ENCODE measurements around the gene TEF.

TEF gene

DNA sequence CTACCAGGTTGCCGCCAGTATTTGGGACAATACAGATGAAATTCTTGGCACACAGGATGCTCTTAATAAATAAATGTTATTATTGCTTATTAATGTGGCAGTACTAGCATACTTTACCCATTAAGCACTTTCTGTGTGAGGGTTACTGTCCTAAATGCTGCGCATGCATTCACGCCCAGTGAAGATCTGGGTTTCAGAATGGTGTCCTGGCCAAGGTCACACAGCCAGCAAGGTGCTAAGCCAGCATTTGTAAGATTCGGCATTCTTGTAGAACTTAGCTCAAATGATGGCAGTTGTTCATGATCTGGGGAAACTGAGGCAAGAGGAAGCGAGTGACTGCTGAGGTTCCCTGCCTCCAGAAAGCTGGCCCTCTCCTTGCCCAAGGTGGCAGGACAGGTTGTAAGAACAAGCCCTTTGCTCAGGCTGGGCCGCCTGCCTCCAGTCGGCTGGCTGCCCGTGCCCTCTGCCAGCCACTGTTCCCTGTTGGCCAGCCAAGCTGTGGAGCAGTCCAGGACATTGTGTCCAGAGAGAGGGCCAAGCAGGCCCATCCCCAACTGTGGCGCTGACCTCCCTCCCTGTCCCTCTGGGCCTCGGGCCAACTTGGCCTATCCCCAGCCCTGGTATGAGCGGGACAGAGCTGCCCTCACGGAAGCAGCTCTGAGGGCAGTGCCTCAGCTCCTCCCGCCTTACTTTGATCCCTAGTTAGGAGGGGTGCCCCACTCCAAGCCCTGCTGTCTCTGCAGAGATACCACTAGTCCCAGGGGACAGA, 36.1 kb downstream of the TEF start:
- no peaks in the 10 kb centered on the region for H3K27me3 ChIP-seq (ENCODE audit: low read depth, low read length)
- H3K9ac ChIP-seq (ENCODE audit: low read length) = no peak overlapping the region
- no peak overlapping the region for H3K4me2 ChIP-seq (ENCODE audit: low read length)
- H3K9me3 ChIP-seq (ENCODE audit: insufficient read depth, low read length) = no peaks in the 10 kb centered on the region
- H2AFZ ChIP-seq (ENCODE audit: low read depth, low read length) = no peak overlapping the region
- no peak overlapping the region for H3K27ac ChIP-seq (ENCODE audit: low read length)
- H3K4me3 ChIP-seq (ENCODE audit: low read length) = no peak overlapping the region
- H3K36me3 ChIP-seq (replicated peaks; ENCODE audit: low read depth, low read length) = peaks cover 5% of the 10 kb centered on the region
- TF ChIP-seq EZH2phosphoT487 (IDR thresholded peaks at IDR 0.05; ENCODE audit: low read depth) = no peak
- TF ChIP-seq, protein P1, sequence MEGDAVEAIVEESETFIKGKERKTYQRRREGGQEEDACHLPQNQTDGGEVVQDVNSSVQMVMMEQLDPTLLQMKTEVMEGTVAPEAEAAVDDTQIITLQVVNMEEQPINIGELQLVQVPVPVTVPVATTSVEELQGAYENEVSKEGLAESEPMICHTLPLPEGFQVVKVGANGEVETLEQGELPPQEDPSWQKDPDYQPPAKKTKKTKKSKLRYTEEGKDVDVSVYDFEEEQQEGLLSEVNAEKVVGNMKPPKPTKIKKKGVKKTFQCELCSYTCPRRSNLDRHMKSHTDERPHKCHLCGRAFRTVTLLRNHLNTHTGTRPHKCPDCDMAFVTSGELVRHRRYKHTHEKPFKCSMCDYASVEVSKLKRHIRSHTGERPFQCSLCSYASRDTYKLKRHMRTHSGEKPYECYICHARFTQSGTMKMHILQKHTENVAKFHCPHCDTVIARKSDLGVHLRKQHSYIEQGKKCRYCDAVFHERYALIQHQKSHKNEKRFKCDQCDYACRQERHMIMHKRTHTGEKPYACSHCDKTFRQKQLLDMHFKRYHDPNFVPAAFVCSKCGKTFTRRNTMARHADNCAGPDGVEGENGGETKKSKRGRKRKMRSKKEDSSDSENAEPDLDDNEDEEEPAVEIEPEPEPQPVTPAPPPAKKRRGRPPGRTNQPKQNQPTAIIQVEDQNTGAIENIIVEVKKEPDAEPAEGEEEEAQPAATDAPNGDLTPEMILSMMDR (IDR thresholded peaks at IDR 0.05; ENCODE audit: low read depth, low read length) = no peak
- peaks cover 30% of the 10 kb centered on the region for H3K79me2 ChIP-seq (ENCODE audit: low read length)
- H4K20me1 ChIP-seq (ENCODE audit: insufficient read depth, low read length) = no peaks in the 10 kb centered on the region
- H3K4me1 ChIP-seq (ENCODE audit: low read length) = peaks cover 11% of the 10 kb centered on the region; the same call in 1 of the 2 replicates

- Histone ChIP-seq H2AFZ (ENCODE audit: low read depth, low read length) (no peak overlapping the region), H3K4me2 (ENCODE audit: low read length) (no peak overlapping the region), H3K36me3 (replicated peaks; ENCODE audit: low read depth, low read length) (peaks cover 6% of the 10 kb centered on the region), H4K20me1 (ENCODE audit: insufficient read depth, low read length) (no peaks in the 10 kb centered on the region), H3K4me3 (ENCODE audit: low read length) (no peak overlapping the region), H3K9ac (ENCODE audit: low read length) (no peak overlapping the region), H3K27ac (ENCODE audit: low read length) (no peak overlapping the region), H3K79me2 (ENCODE audit: low read length) (peaks cover 21% of the 10 kb centered on the region), H3K27me3 (ENCODE audit: low read depth, low read length) (no peaks in the 10 kb centered on the region), H3K9me3 (ENCODE audit: insufficient read depth, low read length) (no peaks in the 10 kb centered on the region), H3K4me1 (ENCODE audit: low read length) (peaks cover 11% of the 10 kb centered on the region; the same call in 1 of the 2 replicates)
- TF ChIP-seq, protein P1 (IDR thresholded peaks at IDR 0.05; ENCODE audit: low read depth, low read length) = no peak
- no peak for TF ChIP-seq EZH2phosphoT487 (IDR thresholded peaks at IDR 0.05; ENCODE audit: low read depth)
Measured at GRCh38 chr22:41418717-41419116, 37.0 kb downstream of the TEF start.

DNA sequence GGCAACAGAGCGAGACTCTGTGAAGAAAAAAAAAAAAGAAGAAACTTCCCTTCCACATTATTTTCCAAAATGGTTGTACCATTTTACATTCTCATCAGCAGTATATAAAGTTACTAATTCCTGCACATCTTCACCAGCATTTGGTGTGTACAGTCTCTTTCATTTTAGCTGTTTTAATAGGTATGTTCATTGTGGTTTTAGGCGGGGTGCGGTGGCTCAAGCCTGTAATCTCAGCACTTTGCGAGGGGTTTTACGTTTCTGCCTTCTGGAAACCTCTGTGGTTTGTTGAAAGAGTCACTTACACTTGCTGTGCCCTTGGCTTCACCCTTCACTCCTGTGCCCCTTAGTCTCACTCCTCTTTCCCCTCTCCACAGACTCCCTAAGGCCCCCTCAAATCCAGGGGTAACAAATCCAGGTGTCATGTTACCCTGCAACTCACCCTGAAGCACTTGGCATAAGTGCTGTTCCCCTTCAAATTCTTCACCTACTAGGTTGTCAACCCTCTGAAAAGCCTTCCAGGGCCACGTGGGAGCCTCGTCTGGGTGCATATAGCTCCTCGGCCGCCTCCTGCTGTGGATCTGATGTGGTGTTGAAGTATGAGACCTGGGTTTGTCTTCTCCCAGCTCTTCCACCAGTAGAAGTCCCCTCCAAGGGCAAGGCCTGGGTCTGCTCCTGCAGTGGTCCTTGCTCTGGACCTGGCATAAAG, 44.1 kb downstream of the TEF start:
- no peak overlapping the region for H2AFZ ChIP-seq (ENCODE audit: low read depth, low read length)
- no peaks in the 10 kb centered on the region for H3K9me3 ChIP-seq (ENCODE audit: insufficient read depth, low read length)
- no peaks in the 10 kb centered on the region for H3K27me3 ChIP-seq (ENCODE audit: low read depth, low read length)
- H3K36me3 ChIP-seq (replicated peaks; ENCODE audit: low read depth, low read length) = peaks cover 2% of the 10 kb centered on the region
- TF ChIP-seq, protein P1 (IDR thresholded peaks at IDR 0.05; ENCODE audit: low read depth, low read length) = no peak
- no peak for TF ChIP-seq EZH2phosphoT487 (IDR thresholded peaks at IDR 0.05; ENCODE audit: low read depth)
- H4K20me1 ChIP-seq (ENCODE audit: insufficient read depth, low read length) = no peaks in the 10 kb centered on the region
- H3K4me2 ChIP-seq (ENCODE audit: low read length) = no peak overlapping the region
- H3K27ac ChIP-seq (ENCODE audit: low read length) = no peak overlapping the region
- no peak overlapping the region for H3K4me3 ChIP-seq (ENCODE audit: low read length)
- H3K9ac ChIP-seq (ENCODE audit: low read length) = no peak overlapping the region
- no peaks in the 10 kb centered on the region for H3K79me2 ChIP-seq (ENCODE audit: low read length)
- no peaks in the 10 kb centered on the region for H3K4me1 ChIP-seq (ENCODE audit: low read length)

DNA sequence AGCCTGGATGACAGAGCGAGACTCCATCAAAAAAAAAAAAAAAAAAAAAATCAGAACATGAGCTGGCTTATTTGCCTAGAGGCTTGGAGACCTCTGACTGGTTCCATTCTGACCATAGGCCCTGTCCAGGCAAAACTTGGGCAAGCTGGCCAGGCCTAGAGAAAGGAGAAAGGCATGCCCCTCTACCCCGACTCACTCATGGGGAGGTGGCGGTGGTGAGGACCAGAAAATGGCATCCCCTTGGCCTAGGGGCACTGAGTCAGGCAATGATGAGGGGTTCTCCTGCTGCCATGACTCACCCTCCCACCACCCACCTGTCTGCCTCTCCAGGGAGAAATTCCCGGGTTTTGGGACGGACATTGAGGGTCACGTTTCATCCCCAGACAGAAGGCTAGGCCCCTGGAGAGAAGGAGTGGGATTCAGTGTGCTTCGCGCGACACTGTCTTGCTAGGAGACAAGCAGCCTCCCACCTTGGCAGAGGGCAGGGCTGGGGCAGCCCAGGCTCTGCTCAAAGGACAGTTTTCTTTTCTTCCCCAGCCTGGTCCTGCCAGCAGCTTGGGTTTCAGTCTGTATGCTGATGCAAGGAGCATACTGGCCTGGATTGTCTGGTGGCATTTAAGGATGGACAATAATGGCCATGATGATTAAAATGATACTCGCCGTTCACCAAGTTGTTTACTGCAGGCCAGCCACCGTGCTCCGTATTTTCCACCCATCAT, 47.6 kb downstream of the TEF start:
- no peaks in the 10 kb centered on the region for H3K27me3 ChIP-seq (ENCODE audit: low read depth, low read length)
- no peaks in the 10 kb centered on the region for H3K4me1 ChIP-seq (ENCODE audit: low read length)
- H3K9me3 ChIP-seq (ENCODE audit: insufficient read depth, low read length) = no peaks in the 10 kb centered on the region
- no peak overlapping the region for H3K27ac ChIP-seq (ENCODE audit: low read length)
- no peaks in the 10 kb centered on the region for H4K20me1 ChIP-seq (ENCODE audit: insufficient read depth, low read length)
- H3K4me3 ChIP-seq (ENCODE audit: low read length) = no peak overlapping the region
- no peak overlapping the region for H2AFZ ChIP-seq (ENCODE audit: low read depth, low read length)
- no peak overlapping the region for H3K9ac ChIP-seq (ENCODE audit: low read length)
- H3K36me3 ChIP-seq (replicated peaks; ENCODE audit: low read depth, low read length) = peaks cover 9% of the 10 kb centered on the region
- TF ChIP-seq, protein P1 (IDR thresholded peaks at IDR 0.05; ENCODE audit: low read depth, low read length) = no peak
- no peak for TF ChIP-seq EZH2phosphoT487 (IDR thresholded peaks at IDR 0.05; ENCODE audit: low read depth)
- H3K4me2 ChIP-seq (ENCODE audit: low read length) = no peak overlapping the region
- H3K79me2 ChIP-seq (ENCODE audit: low read length) = peaks cover under 1% of the 10 kb centered on the region; the same call in 1 of the 2 replicates

Measured in OCI-LY3 (cell line).